Measurements from ENCODE around the gene MTHFS. TPM values are rescaled to one million over a fixed set of nuclear protein-coding genes. Genes with fewer than 3 reads are reported as not detected.

Gene MTHFS
- total and polyA plus RNA-seq, 7 donors = 7.8 to 30.5 (median 16.2) TPM

DNA sequence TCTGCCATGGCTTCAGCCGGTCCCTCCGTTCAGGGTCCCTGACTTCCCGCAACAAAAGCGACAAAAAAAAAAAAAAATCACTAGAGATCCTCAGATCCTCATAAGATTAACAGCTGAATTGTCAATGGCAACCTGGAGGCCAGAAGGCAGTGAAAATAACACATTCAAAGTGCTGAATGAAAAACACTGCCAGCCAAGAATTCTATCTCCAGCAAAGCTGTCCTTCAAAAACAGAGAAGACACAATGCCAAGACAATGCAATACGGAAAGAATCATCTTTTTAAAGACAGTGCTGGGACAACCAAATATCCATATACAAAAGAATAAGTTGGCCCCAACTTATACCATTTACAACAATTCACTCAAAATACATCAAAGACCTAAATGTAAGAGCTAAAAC is 21.6 kb downstream of the MTHFS start:
- peaks cover 8 to 14% of the 10 kb centered on the region in 2 donors for H3K36me3 ChIP-seq (ENCODE audit: insufficient read depth in 1 of 2, low read depth in 1 of 2)
- H3K27ac ChIP-seq = no peak overlapping the region
- ATAC-seq (no peak), DNase-seq (no peak)
- intact Hi-C loops (cut with DNase I) = no loop called here
- H3K9me3 ChIP-seq = peaks cover 30% of the 10 kb centered on the region
- H3K27me3 ChIP-seq (ENCODE audit: insufficient read depth in 3 of 3, low read length in 2 of 3) = no peaks in the 10 kb centered on the region
- TF ChIP-seq, protein P1, sequence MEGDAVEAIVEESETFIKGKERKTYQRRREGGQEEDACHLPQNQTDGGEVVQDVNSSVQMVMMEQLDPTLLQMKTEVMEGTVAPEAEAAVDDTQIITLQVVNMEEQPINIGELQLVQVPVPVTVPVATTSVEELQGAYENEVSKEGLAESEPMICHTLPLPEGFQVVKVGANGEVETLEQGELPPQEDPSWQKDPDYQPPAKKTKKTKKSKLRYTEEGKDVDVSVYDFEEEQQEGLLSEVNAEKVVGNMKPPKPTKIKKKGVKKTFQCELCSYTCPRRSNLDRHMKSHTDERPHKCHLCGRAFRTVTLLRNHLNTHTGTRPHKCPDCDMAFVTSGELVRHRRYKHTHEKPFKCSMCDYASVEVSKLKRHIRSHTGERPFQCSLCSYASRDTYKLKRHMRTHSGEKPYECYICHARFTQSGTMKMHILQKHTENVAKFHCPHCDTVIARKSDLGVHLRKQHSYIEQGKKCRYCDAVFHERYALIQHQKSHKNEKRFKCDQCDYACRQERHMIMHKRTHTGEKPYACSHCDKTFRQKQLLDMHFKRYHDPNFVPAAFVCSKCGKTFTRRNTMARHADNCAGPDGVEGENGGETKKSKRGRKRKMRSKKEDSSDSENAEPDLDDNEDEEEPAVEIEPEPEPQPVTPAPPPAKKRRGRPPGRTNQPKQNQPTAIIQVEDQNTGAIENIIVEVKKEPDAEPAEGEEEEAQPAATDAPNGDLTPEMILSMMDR (IDR thresholded peaks at IDR 0.05) = no peak
- H3K4me1 ChIP-seq = no peaks in the 10 kb centered on the region
- WGBS, 3 donors = 98 to 100% (median 99%) methylated on average over 5 of the region's 5 CpGs
- H3K4me3 ChIP-seq = no peak overlapping the region

DNA sequence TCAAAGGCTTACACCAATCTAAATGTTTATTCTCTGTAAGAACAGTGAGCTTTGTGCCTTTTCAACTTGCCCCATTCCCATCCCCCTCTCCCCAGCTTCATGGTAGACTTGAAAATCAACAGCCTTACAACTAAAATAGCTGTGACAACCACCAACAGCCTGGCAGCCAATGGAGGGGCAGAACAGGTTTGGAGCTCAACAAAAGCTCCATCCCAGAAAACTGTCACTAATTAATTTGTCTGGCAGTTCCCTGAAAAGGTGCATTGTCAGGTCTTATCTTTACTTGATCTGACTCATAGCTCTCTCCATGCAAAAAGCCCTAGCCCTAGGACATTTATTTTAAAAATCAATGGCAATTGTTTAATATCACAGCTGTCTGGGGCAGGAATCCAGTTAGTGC is 22.6 kb downstream of the MTHFS start:
- H3K27me3 ChIP-seq (ENCODE audit: insufficient read depth in 3 of 3, low read length in 2 of 3) = no peaks in the 10 kb centered on the region
- DNase-seq = no peak
- H3K4me3 ChIP-seq = no peak overlapping the region
- TF ChIP-seq, protein P1 (IDR thresholded peaks at IDR 0.05) = no peak
- ATAC-seq = no peak
- peaks cover 8 to 12% of the 10 kb centered on the region in 2 donors for H3K36me3 ChIP-seq (ENCODE audit: insufficient read depth in 1 of 2, low read depth in 1 of 2)
- intact Hi-C loops (cut with DNase I) = no loop called here
- peaks cover 30% of the 10 kb centered on the region for H3K9me3 ChIP-seq
- no peaks in the 10 kb centered on the region for H3K4me1 ChIP-seq
- H3K27ac ChIP-seq = no peak overlapping the region

DNA sequence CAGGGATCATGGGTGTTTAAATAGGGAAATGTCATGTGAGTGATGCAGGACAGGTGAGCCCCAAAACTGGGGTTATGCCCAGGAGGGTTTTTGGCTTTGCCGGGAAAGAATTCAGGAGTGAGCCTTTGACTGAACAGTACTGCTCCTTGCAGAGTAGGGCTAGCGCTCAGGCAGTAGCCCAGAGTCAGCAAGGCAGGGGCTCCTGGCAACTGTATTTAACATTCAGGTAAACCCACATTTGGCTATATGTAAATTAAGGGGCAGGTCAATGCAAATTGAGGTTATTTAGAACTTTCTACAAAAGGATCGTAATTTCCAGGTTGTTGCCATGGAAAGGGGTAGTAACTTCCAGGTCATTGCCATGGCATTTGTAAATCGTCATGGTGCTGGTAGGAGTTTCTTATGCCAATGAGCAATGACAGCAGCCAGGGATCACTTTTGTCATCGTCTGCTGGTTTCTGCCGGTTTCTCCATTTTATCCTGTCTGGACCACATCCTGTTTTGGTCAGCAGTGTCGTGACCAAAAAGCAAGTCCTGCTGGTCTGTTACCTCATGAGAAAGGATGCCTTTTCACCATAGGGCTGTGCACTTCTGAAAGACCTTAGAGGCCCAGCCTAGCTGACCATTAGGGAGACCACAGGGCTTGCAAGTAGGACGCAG is 24.3 kb downstream of the MTHFS start:
- no peak overlapping the region for H3K27ac ChIP-seq
- 86 to 92% (median 88%) methylated on average over 8 of the region's 8 CpGs for whole genome bisulfite sequencing, 3 donors
- intact Hi-C loops (cut with DNase I) = no loop called here
- TF ChIP-seq, protein P1 (IDR thresholded peaks at IDR 0.05) = no peak
- ATAC-seq (no peak), DNase-seq (no peak)
- H3K9me3 ChIP-seq = peaks cover 18% of the 10 kb centered on the region
- H3K27me3 ChIP-seq (ENCODE audit: insufficient read depth in 3 of 3, low read length in 2 of 3) = no peaks in the 10 kb centered on the region
- H3K4me1 ChIP-seq = no peaks in the 10 kb centered on the region
- peaks cover 8% of the 10 kb centered on the region in 2 donors for H3K36me3 ChIP-seq (ENCODE audit: insufficient read depth in 1 of 2, low read depth in 1 of 2)
- no peak overlapping the region for H3K4me3 ChIP-seq

DNA sequence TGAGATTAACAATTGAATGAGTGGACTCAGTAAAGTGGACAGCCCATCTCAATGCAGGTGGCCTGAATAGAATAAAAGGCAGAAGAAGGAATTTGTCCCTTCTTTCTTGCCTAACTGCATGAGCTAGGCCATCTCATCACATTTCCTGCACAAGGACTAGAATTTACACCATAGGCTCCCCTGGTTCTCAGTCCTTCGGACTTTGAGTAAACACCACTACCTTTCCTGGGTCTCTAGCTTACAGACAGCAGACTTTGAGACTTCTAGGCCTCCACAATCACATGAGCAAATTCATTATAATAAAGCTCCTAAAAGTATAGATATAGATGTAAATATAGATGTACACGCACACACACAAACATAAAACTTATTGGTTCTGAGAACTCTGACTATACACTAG is 28.3 kb downstream of the MTHFS start:
- Histone ChIP-seq H3K4me1 (no peaks in the 10 kb centered on the region), H3K9me3 (no peaks in the 10 kb centered on the region), H3K27ac (no peak overlapping the region), H3K36me3 (ENCODE audit: insufficient read depth in 1 of 2, low read depth in 1 of 2) (peaks cover 8% of the 10 kb centered on the region in 2 donors), H3K4me3 (no peak overlapping the region), H3K27me3 (ENCODE audit: insufficient read depth in 3 of 3, low read length in 2 of 3) (no peaks in the 10 kb centered on the region)
- intact Hi-C loops (cut with DNase I) = no loop called here
- WGBS, 3 donors = 97 to 100% (median 99%) methylated on average over 2 of the region's 2 CpGs
- TF ChIP-seq, protein P1 (IDR thresholded peaks at IDR 0.05) = no peak
- DNase-seq (no peak), ATAC-seq (no peak)

DNA sequence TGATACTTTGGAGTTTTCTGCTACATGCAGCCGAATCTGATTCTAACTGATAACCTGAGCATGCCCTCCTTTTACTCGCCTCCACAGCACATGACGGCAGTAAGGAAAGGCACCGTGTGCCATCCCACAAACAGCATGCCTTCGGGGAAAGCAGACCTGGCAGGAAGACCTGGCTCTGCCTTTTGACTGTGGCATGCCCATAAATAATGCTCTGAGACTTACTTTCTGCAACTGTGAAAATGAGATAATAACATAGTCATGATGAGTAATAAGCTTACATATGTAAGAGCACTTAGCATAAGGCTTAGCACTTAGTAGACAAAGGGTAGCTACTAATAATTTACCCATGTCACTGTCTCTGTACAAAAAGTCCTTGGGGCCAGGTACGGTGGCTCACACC is 32.9 kb downstream of the MTHFS start:
- H3K4me1 ChIP-seq = no peaks in the 10 kb centered on the region
- no peak overlapping the region for H3K27ac ChIP-seq
- H3K9me3 ChIP-seq = no peaks in the 10 kb centered on the region
- H3K27me3 ChIP-seq (ENCODE audit: insufficient read depth in 3 of 3, low read length in 2 of 3) = no peaks in the 10 kb centered on the region
- ATAC-seq (peak in 1 of 4 donors; percentile 68), DNase-seq (no peak)
- intact Hi-C loops (cut with DNase I) = no loop called here
- TF ChIP-seq, protein P1 (IDR thresholded peaks at IDR 0.05) = no peak
- no peak overlapping the region for H3K4me3 ChIP-seq
- H3K36me3 ChIP-seq (ENCODE audit: insufficient read depth in 1 of 2, low read depth in 1 of 2) = no peaks in the 10 kb centered on the region
- whole genome bisulfite sequencing, 3 donors = 81 to 88% (median 86%) methylated on average over 6 of the region's 6 CpGs

Data from psoas muscle (tissue), 8 donors.